Left lung (tissue), 10 donors: ENCODE data around the gene PIGQ. TPM values are rescaled to one million over a fixed set of nuclear protein-coding genes. Genes with fewer than 3 reads are reported as not detected.

ENCODE experiments used
- ATAC-seq: fragments of 200-7000 bp; cut with Tn5 transposase; one replicate; pipeline ENCODE4 v1.9.1; 2020; ENCODE audit warnings: moderate library complexity
- DNase-seq, 4 donors: peaks; one replicate each; pipeline ENCODE4 v3.0.0-alpha.2; 2013 to 2020
- H3K27ac ChIP-seq, 2 donors: fragments of 200-600 bp; sonication (generic) in 1 of 2; one replicate each; pipeline versions ENCODE4 v1.5.0 to v1.8.0; 2020 to 2021
- H3K27me3 ChIP-seq, 2 donors: fragments of 200-600 bp; sonication (generic) in 1 of 2; one replicate each; pipeline versions ENCODE4 v1.5.0 to v1.8.0; 2020 to 2021
- H3K36me3 ChIP-seq, 2 donors: fragments of 200-600 bp; sonication (generic) in 1 of 2; one replicate each; pipeline versions ENCODE4 v1.5.0 to v1.8.0; 2020 to 2021
- H3K4me1 ChIP-seq, 2 donors: fragments of 200-600 bp; one replicate each; pipeline ENCODE4 v1.8.0; 2021
- H3K4me3 ChIP-seq, 2 donors: fragments of 200-600 bp; sonication (generic) in 1 of 2; one replicate each; pipeline versions ENCODE4 v1.5.0 to v1.8.0; 2020 to 2021; ENCODE audit warnings: mild to moderate bottlenecking in 1 of 2
- H3K9me3 ChIP-seq, 2 donors: fragments of 200-600 bp; sonication (generic) in 1 of 2; one replicate each; pipeline versions ENCODE4 v1.5.0 to v1.8.0; 2020 to 2021
- CTCF ChIP-seq, 2 donors: fragments of 200-600 bp; sonication (generic) in 1 of 2; IDR thresholded peaks; one replicate each; pipeline versions ENCODE4 v1.5.0 to v1.8.0; 2021; ENCODE audit warnings: antibody characterized with exemption in 2 of 2
- intact Hi-C, 2 donors: fragments of 100-400 bp; cut with DNase I; formaldehyde crosslinking; loops; one replicate each; pipeline versions ENCODE4 v1.11.2 to v1.14.2; 2022
- polyA plus RNA-seq, 6 donors: library from polyadenylated mRNA; unstranded; fragments of 120-200 nt; gene quantifications; one replicate each; pipeline ENCODE4 v1.2.1, GENCODE V29; 2013; ENCODE audit not compliant: insufficient read length in 6 of 6
- total RNA-seq, 2 donors: library from RNA; stranded (reverse); fragmentation: NEBNext Ultra II Directional; extraction: Animal tissue kit (Norgen Biotek cat#: 25700); gene quantifications; one replicate each; pipeline ENCODE4 v1.2.1, GENCODE V29; 2021
- donor health status: DM: no; HTN: yes; CAD: no.
- donor health status: DM: no; HTN: no; CAD: no.

Gene PIGQ
- total and polyA plus RNA-seq, 8 donors = 32.9 to 68.5 (median 39.0) TPM

GRCh38 chr16:625117-625976, 55.6 kb downstream of the PIGQ start:
- peaks cover 0 to 54% of the 10 kb centered on the region in 2 donors for H3K36me3 ChIP-seq
- no peak overlapping the region for H3K27ac ChIP-seq
- no peak for ATAC-seq
- no peaks in the 10 kb centered on the region for H3K27me3 ChIP-seq
- intact Hi-C loops = no loop called here
- no peaks in the 10 kb centered on the region for H3K9me3 ChIP-seq
- DNase-seq = peak in 1 of 4 donors; percentile 62
- H3K4me3 ChIP-seq = no peak overlapping the region
- H3K4me1 ChIP-seq = peaks cover 4 to 34% of the 10 kb centered on the region in 2 donors
- no peak for TF ChIP-seq CTCF (IDR thresholded peaks at IDR 0.05)

GRCh38 chr16:625977-626765, 56.4 kb downstream of the PIGQ start:
- no peak overlapping the region for H3K27ac ChIP-seq
- ATAC-seq (no peak), DNase-seq (peak in 1 of 4 donors; percentile 72)
- H3K4me3 ChIP-seq = no peak overlapping the region
- no peak for TF ChIP-seq CTCF (IDR thresholded peaks at IDR 0.05)
- peaks cover 8 to 41% of the 10 kb centered on the region in 2 donors for H3K4me1 ChIP-seq
- no peaks in the 10 kb centered on the region for H3K9me3 ChIP-seq
- H3K36me3 ChIP-seq = peaks cover 0 to 51% of the 10 kb centered on the region in 2 donors
- intact Hi-C loops = no loop called here
- peaks cover 0 to 5% of the 10 kb centered on the region in 2 donors for H3K27me3 ChIP-seq

GRCh38 chr16:626787-627453, 57.2 kb downstream of the PIGQ start:
- Histone ChIP-seq H3K27me3 (peaks cover 0 to 6% of the 10 kb centered on the region in 2 donors), H3K36me3 (peaks cover 0 to 47% of the 10 kb centered on the region in 2 donors), H3K4me1 (peaks cover 11 to 40% of the 10 kb centered on the region in 2 donors), H3K27ac (no peak overlapping the region), H3K4me3 (no peak overlapping the region), H3K9me3 (no peaks in the 10 kb centered on the region)
- no peak for TF ChIP-seq CTCF (IDR thresholded peaks at IDR 0.05)
- ATAC-seq (peak; percentile 5), DNase-seq (peak in 2 of 4 donors; percentile 57 to 78)
- intact Hi-C loops = no loop called here

DNA sequence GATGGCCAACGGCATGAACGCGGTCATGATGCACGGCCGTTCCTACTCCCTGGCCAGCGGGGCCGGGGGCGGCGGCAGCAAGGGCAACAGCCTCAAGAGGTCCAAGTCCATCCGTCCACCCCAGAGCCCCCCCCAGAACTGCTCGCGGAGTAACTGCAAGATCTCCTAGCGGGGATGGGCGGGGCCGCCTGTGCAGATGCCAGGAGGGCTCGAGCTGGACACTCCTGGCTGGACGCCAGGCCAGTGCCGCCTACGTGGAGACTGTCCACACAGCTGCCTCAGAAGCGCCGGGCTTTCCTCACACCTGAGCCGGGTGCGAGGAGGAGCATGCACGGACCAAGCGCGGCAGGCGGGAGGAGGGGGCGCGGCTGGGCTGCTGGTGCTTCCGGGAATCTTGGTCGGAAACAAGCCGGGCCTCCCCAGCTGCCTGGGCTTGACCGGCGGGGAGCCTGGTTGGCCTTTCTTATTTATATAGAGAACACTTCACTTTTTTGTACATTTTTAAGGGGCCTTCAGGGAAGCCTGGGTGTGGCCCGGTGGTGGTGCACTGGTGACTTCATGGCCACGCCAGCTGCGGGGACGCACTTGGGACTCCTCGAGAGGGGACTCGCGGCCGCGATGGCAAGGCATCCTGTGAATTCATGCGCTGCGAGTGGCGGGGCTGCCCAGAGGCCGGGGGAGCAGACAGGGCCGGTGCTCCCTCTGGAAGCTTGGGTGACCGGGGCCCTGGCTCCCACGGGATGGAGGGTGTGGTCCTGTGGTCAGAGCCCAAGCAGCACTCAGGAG, 57.9 kb downstream of the PIGQ start:
- Histone ChIP-seq H3K4me1 (peaks cover 11 to 36% of the 10 kb centered on the region in 2 donors), H3K4me3 (no peak overlapping the region), H3K36me3 (peaks cover 0 to 51% of the 10 kb centered on the region in 2 donors), H3K27ac (no peak overlapping the region), H3K27me3 (peaks cover 0 to 6% of the 10 kb centered on the region in 2 donors), H3K9me3 (no peaks in the 10 kb centered on the region)
- ATAC-seq = peak; percentile 64
- DNase-seq = peak in 2 of 4 donors; percentile 65 to 90
- intact Hi-C loops = no loop called here
- no peak for TF ChIP-seq CTCF (IDR thresholded peaks at IDR 0.05)
